ENCODE measurements around the gene IPO4. TPM values are rescaled to one million over a fixed set of nuclear protein-coding genes. Genes with fewer than 3 reads are reported as not detected.
A peak's percentile ranks its signal among the peaks of the same experiment; 100 is the strongest.

Gene IPO4
- total and polyA plus RNA-seq, 2 of the 13 experiments (the other 11 are each of a cell fraction or from before 2014, with no cell fraction given): 39.0 to 179 TPM

DNA sequence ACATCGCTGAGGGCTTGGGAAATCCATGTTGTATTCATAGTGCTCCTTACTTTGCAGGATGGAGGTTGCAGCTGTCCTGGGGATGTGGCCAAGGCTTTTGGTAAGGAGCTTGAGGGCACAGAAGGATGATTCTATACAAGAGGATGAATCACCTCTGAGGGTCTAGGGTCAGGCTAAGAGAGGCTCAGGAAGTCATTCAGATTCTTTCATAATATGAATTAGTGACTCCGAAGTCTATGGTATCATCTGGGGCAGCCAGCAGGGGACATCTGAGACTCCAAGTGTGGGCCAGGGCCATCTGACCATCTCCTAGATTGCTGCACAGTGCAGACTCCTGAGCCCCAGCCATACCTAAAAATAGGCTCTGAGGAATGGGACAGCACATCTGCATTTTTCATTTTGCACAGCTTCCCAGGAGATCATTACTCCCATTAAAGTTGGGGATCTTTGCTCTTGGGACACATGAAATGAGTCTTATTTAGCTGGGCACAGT lies 48.9 kb upstream of the IPO4 start:
- Histone ChIP-seq H3K79me2 (ENCODE audit: insufficient read depth, low read length) (peaks cover 38% of the 10 kb centered on the region), H3K27me3 (ENCODE audit: control insufficient read depth in 1 of 2, insufficient read depth in 2 of 2, low read length in 2 of 2) (no peaks in the 10 kb centered on the region; a peak in 1 of 5 replicates), H4K20me1 (ENCODE audit: insufficient read depth, low read length) (0 out of 2 replicates have a peak, but pooled peaks cover 3% of the 10 kb centered on the region), H3K4me3 (replicated peaks in 1 of 3; ENCODE audit: insufficient read depth in 1 of 3, low read depth in 2 of 3, low read length in 3 of 3) (no peak overlapping the region), H3K4me2 (ENCODE audit: low read depth, low read length) (no peak overlapping the region), H3K9me3 (ENCODE audit: low read length) (no peaks in the 10 kb centered on the region), H3K4me1 (ENCODE audit: insufficient read depth, low read length) (peaks cover 47% of the 10 kb centered on the region), H3K27ac (ENCODE audit: extremely low read length, insufficient read depth, low read length) (no peak overlapping the region), H3K36me3 (replicated peaks in 1 of 2; ENCODE audit: control insufficient read depth in 1 of 2, insufficient read depth in 2 of 2, low read length in 2 of 2) (peaks cover 44 to 70% of the 10 kb centered on the region in 2 experiments), H3K9ac (ENCODE audit: insufficient read depth, low read depth, low read length) (no peak overlapping the region), H2AFZ (ENCODE audit: low read length) (no peak overlapping the region)
- no TSS peak for BruUV-seq (replicated peaks)
- intact Hi-C loops (cut with micrococcal nuclease; ENCODE audit: unreplicated experiment): loop anchor here (10.0 kb wide), 1 partner anchor 1187 kb away; no protein-coding TSS in a partner anchor
- DNase-seq (ENCODE audit: low spot score) (no peak), ATAC-seq (no peak), FAIRE-seq (no peak)
- in situ Hi-C loops (cut with HindIII; ENCODE audit: extremely low pct_ligation_motif_present, low pct_unique_long_range_greater_than_20kb): no loop called here
- ChIA-PET POLR2A (interaction anchor here (1.0 to 18.0 kb wide), 11 partner anchors 9 to 123 kb away, joined by 3 to 850 read pairs (median 5); partner anchors contain the start of genes CHMP4A, CIDEB, DCAF11 and DHRS1), CTCF (ENCODE audit: low intra/inter-chr PET ratio, low total read pairs) (no interaction called here)
- WGBS (ENCODE audit: low lambda C conversion rate): 97% methylated on average over 2 of the region's 2 CpGs
- no peak for TF ChIP-seq ARNT2 (CRISPR knock-in tag; IDR thresholded peaks at IDR 0.05; ENCODE audit: low read depth)
- TF ChIP-seq, protein P1, sequence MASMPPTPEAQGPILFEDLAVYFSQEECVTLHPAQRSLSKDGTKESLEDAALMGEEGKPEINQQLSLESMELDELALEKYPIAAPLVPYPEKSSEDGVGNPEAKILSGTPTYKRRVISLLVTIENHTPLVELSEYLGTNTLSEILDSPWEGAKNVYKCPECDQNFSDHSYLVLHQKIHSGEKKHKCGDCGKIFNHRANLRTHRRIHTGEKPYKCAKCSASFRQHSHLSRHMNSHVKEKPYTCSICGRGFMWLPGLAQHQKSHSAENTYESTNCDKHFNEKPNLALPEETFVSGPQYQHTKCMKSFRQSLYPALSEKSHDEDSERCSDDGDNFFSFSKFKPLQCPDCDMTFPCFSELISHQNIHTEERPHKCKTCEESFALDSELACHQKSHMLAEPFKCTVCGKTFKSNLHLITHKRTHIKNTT (CRISPR knock-in tag; IDR thresholded peaks at IDR 0.05): no peak
- TF ChIP-seq PCBP1 (IDR thresholded peaks at IDR 0.05; ENCODE audit: borderline replicate concordance, low read depth, low read length): no peak
- no peak for TF ChIP-seq KLF11 (CRISPR knock-in tag; IDR thresholded peaks at IDR 0.05)
- TF ChIP-seq MAZ (IDR thresholded peaks at IDR 0.05; ENCODE audit: borderline replicate concordance, low read depth, low read length): no peak
- no peak for TF ChIP-seq MAZ (CRISPR knock-in tag; IDR thresholded peaks at IDR 0.05; ENCODE audit: low read depth)
- no peak for TF ChIP-seq ZNF44 (CRISPR knock-in tag; IDR thresholded peaks at IDR 0.05)
- TF ChIP-seq TCF12 (IDR thresholded peaks at IDR 0.05): no peak
- TF ChIP-seq TCF12 (CRISPR knock-in tag; IDR thresholded peaks at IDR 0.05): no peak
- TF ChIP-seq, protein P2, sequence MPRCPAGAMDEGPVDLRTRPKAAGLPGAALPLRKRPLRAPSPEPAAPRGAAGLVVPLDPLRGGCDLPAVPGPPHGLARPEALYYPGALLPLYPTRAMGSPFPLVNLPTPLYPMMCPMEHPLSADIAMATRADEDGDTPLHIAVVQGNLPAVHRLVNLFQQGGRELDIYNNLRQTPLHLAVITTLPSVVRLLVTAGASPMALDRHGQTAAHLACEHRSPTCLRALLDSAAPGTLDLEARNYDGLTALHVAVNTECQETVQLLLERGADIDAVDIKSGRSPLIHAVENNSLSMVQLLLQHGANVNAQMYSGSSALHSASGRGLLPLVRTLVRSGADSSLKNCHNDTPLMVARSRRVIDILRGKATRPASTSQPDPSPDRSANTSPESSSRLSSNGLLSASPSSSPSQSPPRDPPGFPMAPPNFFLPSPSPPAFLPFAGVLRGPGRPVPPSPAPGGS (CRISPR knock-in tag; IDR thresholded peaks at IDR 0.05): no peak
- 0 out of 2 replicates have a peak, but pooled peaks have one; percentile 8 for TF ChIP-seq NFIB (CRISPR knock-in tag; IDR thresholded peaks at IDR 0.05; ENCODE audit: borderline replicate concordance)
- TF ChIP-seq SNRNP70 (IDR thresholded peaks at IDR 0.05; ENCODE audit: low read depth, low read length): no peak
- no peak for TF ChIP-seq AGO2 (optimal IDR thresholded peaks at IDR 0.05; ENCODE audit: low read depth, low read length)
- TF ChIP-seq KDM5B (CRISPR knock-in tag; IDR thresholded peaks at IDR 0.05; ENCODE audit: borderline replicate concordance): no peak
- TF ChIP-seq POLR2AphosphoS5 (IDR thresholded peaks at IDR 0.05; ENCODE audit: low read depth, low read length): no peak
- no peak for TF ChIP-seq ZNF333 (CRISPR knock-in tag; IDR thresholded peaks at IDR 0.05; ENCODE audit: borderline replicate concordance)
- TF ChIP-seq, protein P3, sequence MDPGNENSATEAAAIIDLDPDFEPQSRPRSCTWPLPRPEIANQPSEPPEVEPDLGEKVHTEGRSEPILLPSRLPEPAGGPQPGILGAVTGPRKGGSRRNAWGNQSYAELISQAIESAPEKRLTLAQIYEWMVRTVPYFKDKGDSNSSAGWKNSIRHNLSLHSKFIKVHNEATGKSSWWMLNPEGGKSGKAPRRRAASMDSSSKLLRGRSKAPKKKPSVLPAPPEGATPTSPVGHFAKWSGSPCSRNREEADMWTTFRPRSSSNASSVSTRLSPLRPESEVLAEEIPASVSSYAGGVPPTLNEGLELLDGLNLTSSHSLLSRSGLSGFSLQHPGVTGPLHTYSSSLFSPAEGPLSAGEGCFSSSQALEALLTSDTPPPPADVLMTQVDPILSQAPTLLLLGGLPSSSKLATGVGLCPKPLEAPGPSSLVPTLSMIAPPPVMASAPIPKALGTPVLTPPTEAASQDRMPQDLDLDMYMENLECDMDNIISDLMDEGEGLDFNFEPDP (CRISPR knock-in tag; conservative IDR thresholded peaks at IDR 0.05): peak; percentile 92; the same call in 1 of the 2 replicates
- no peak for TF ChIP-seq MED13 (CRISPR knock-in tag; IDR thresholded peaks at IDR 0.05)
- TF ChIP-seq, protein P4, sequence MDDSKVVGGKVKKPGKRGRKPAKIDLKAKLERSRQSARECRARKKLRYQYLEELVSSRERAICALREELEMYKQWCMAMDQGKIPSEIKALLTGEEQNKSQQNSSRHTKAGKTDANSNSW (CRISPR knock-in tag; IDR thresholded peaks at IDR 0.05; ENCODE audit: borderline replicate concordance): no peak
- 0 out of 2 replicates have a peak, but pooled peaks have one; percentile 18 for TF ChIP-seq ZNF776 (CRISPR knock-in tag; IDR thresholded peaks at IDR 0.05)
- no peak for TF ChIP-seq TAF1 (CRISPR knock-in tag; IDR thresholded peaks at IDR 0.05)
- TF ChIP-seq EZH2 (conservative IDR thresholded peaks at IDR 0.05; ENCODE audit: low read depth, low read length): no peak
- no peak for TF ChIP-seq MXD4 (CRISPR knock-in tag; IDR thresholded peaks at IDR 0.05)

All from HepG2 (cell line).